GM18526 (cell line): Measurements from ENCODE around the gene GPC5.

Experiments
- POLR2A ChIP-seq: IDR thresholded peaks from 3 replicates; pipeline ENCODE4 v1.6.1; 2011; ENCODE audit not compliant: insufficient read length; ENCODE audit errors: extremely low read depth

The GPC5 gene

GRCh38 chr13:92721620-92722019, 1323.2 kb downstream of the GPC5 start:
- no peak for TF ChIP-seq POLR2A

DNA sequence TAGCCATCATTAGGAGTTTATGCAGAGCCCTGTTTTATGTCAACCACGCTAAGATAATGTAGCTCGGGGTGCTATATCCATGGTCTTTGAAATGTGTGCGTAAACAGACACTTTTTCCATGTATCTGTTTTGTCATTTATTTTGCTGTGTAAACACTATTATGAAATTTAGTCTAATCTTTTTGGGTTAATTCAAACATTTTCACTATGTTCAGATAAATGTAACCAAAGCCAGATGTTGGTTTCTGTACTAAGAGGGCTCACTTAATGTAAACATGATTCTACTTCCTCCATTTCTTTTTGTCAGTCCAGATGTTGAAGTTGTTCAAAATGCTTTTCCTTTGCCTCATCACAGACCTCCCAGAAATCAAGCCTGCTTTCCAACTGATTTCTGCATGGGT, 1328.7 kb downstream of the GPC5 start:
- TF ChIP-seq POLR2A = no peak

DNA sequence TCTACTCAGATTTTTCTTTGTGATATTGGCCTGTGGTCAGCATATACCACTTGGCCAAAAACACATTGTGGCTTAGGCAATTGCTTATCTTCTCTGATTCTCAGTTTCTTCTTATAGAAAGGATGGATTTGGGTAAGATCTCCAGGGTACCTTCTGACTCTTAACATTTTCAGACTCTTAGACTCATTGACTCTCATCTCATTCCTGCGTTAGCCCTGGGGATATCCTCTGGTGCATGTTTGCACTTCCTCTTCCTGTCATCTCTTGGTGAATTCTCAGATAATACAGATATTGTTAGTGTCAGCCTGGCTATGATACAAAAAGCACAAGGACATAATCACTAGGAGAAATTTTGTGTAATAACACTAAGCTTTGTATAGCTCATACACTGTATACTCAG, 1335.6 kb downstream of the GPC5 start:
- no peak for TF ChIP-seq POLR2A

DNA sequence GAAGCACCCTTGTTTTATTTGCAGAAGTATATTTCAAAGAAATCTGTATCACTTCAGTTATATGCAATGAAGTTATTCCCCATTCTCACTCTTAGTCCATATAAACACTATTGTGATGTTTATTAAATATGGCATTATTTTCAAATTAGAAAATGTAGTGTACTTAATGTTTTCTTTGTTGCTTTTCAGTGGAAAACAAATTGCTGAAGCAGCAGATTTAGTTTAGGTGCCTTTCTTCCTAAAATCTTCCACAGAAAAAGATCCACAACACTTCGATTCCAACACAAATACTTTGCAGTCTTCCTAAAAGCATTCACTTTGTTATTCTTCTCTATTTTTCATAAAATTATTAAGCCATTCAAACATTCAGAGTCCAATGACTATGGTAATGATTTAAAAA, 1336.1 kb downstream of the GPC5 start:
- no peak for TF ChIP-seq POLR2A

DNA sequence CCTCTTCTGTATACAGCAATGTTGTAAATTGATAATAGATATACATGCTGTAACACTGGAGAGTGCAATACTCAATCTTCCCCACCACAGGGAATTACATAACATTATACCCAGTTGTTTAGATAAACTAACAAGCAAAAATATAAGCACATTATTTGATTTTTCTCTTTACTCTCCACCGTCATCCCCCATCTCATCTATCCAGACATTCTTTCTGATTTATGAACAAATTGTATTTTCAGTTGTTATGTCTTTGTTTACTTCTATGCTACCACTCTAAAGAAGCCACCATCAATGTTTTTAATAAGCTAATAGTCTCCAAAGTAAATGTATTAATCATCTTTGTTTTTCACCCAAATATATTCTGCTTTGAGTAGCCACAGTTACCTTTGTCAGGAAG, 1337.5 kb downstream of the GPC5 start:
- TF ChIP-seq POLR2A = no peak

- no peak for TF ChIP-seq POLR2A
Measured at GRCh38 chr13:92739306-92739818, 1340.9 kb downstream of the GPC5 start.

- TF ChIP-seq POLR2A = no peak
Measured at GRCh38 chr13:92743992-92744391, 1345.6 kb downstream of the GPC5 start.

- no peak for TF ChIP-seq POLR2A
Measured at GRCh38 chr13:92745258-92745657, 1346.8 kb downstream of the GPC5 start.

DNA sequence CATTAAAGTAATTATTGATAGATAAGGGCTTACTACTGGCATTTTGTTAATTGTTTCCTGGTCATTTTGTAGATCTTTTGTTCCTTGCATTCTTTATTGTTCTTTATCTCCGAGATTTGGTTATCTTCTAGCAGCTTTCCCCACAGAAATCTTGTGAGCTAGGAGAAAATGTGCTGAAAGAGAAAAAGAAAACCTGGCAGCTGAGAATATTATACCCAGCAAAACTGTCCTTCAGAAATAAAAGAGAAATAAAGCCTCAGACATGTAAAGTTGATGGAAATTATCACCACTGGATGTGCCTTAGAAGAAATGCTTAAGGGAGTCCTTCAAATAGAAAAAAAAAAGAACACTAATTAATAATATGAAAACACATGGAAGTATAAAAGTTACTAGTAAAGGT, 1363.3 kb downstream of the GPC5 start:
- no peak for TF ChIP-seq POLR2A

GRCh38 chr13:92767468-92767867, 1369.0 kb downstream of the GPC5 start:
- TF ChIP-seq POLR2A = no peak

DNA sequence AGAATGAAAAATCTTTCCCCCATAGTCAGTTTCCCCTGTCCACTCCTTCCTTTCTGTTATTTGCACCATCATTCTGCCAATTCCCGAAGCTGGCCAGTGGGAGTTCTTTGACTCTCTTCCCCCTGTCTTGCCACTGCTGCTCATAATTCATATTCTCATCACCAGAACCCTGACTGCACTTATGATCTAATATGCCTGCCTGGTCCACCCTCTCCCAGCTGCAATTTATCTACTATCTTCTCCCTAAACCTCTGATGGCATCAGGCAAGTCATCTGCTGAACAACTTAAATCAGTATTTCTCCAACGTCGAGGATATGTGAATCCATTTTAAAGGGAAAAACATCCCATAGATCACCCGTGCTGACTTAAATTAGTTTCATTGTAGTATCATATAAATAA, 1370.2 kb downstream of the GPC5 start:
- TF ChIP-seq POLR2A = no peak

GRCh38 chr13:92769046-92769445, 1370.6 kb downstream of the GPC5 start:
- no peak for TF ChIP-seq POLR2A

GRCh38 chr13:92775658-92776057, 1377.2 kb downstream of the GPC5 start:
- no peak for TF ChIP-seq POLR2A

GRCh38 chr13:92781965-92782690, 1383.7 kb downstream of the GPC5 start:
- TF ChIP-seq POLR2A = no peak

- no peak for TF ChIP-seq POLR2A
Measured at GRCh38 chr13:92802776-92803175, 1404.4 kb downstream of the GPC5 start.

DNA sequence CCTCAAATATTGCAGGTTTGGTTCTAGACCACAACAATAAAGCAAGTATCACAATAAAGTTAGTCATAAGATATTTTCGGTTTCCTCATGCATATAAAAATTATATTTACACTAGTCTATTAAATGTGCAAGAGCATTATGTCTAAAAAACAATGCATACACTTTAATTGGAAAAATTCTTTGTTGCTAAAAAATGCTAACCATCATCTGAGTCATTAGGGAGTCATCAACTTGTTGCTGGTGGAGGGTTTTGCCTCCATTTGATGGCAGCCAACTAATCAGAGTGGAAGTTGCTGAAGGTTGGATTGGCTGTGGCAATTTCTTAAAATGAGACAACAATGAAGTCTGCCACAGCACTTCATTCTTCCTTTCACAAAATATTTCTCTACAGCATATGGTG, 1405.9 kb downstream of the GPC5 start:
- TF ChIP-seq POLR2A = no peak

GRCh38 chr13:92804926-92805325, 1406.5 kb downstream of the GPC5 start:
- TF ChIP-seq POLR2A = no peak
